Esophagus squamous epithelium (tissue), 5 donors: ENCODE data around the gene KCNMA1. TPM values are rescaled to one million over a fixed set of nuclear protein-coding genes. Genes with fewer than 3 reads are reported as not detected.
A peak's percentile ranks its signal among the peaks of the same experiment; 100 is the strongest.

Experiments used
- DNase-seq: peaks from one replicate; lab custom pipeline; 2025; lab: John Stamatoyannopoulos, UW
- H3K27ac ChIP-seq, 4 donors: fragments of 200-600 bp; sonication (generic); one replicate each; pipeline ENCODE4 v1.5.1; 2016 to 2019; ENCODE audit warnings: mild to moderate bottlenecking in 1 of 4
- H3K27me3 ChIP-seq, 4 donors: fragments of 200-600 bp; sonication (generic); 1 replicate in 3 of 4; 2 replicates in 1 of 4; pipeline versions ENCODE4 v1.5.1 to v1.6.0; 2017 to 2021; ENCODE audit warnings: antibody characterized with exemption in 1 of 4
- H3K36me3 ChIP-seq, 3 donors: fragments of 200-600 bp; sonication (generic); one replicate each; pipeline ENCODE4 v1.5.1; 2016 to 2019
- H3K4me1 ChIP-seq, 3 donors: fragments of 200-600 bp; sonication (generic); one replicate each; pipeline ENCODE4 v1.5.1; 2017 to 2019
- H3K4me3 ChIP-seq, 4 donors: fragments of 200-600 bp; sonication (generic); 1 replicate in 3 of 4; 2 replicates in 1 of 4; pipeline ENCODE4 v1.5.1; 2016 to 2019; ENCODE audit warnings: mild to moderate bottlenecking in 2 of 4, moderate library complexity in 1 of 4
- H3K9me3 ChIP-seq, 3 donors: fragments of 200-600 bp; sonication (generic); one replicate each; pipeline ENCODE4 v1.5.1; 2016 to 2019
- POLR2A ChIP-seq, 4 donors: fragments of 450-650 bp; IDR thresholded peaks; one replicate each; pipeline ENCODE4 v1.6.1; 2017; ENCODE audit warnings: antibody characterized with exemption in 4 of 4, mild to moderate bottlenecking in 4 of 4, moderate library complexity in 3 of 4
- WGBS, 2 donors: methylation state at CpG; one replicate each; pipeline ENCODE4 v1.1.5; 2018; 5-methylcytosine and 5-hydroxymethylcytosine counted together
- intact Hi-C: fragments of 100-400 bp; cut with DNase I; formaldehyde crosslinking; loops from one replicate; pipeline ENCODE4 v1.15.0; 2022
- total RNA-seq, 4 donors: library from RNA; depleted of rRNA; stranded (reverse); fragments of >200 nt; gene quantifications; one replicate each; pipeline ENCODE4 v1.1.0, GENCODE V29; 2016
- TF ChIP-seq, protein P1 (sequence below), 6 experiments: fragments of 450-650 bp in 4 of 6; fragments of 200-600 bp in 2 of 6; sonication (generic) in 2 of 6; IDR thresholded peaks; one replicate each; pipeline ENCODE4 v1.5.1; 2016 to 2019; ENCODE audit warnings: antibody characterized with exemption in 6 of 6, mild to moderate bottlenecking in 4 of 6, moderate library complexity in 4 of 6
- donor health status: DM: yes; HTN: yes; CAD: no.

KCNMA1 gene
- total RNA-seq, 4 donors from 2014 or later, result 7.5 to 74.2 (median 18.0) TPM

DNA sequence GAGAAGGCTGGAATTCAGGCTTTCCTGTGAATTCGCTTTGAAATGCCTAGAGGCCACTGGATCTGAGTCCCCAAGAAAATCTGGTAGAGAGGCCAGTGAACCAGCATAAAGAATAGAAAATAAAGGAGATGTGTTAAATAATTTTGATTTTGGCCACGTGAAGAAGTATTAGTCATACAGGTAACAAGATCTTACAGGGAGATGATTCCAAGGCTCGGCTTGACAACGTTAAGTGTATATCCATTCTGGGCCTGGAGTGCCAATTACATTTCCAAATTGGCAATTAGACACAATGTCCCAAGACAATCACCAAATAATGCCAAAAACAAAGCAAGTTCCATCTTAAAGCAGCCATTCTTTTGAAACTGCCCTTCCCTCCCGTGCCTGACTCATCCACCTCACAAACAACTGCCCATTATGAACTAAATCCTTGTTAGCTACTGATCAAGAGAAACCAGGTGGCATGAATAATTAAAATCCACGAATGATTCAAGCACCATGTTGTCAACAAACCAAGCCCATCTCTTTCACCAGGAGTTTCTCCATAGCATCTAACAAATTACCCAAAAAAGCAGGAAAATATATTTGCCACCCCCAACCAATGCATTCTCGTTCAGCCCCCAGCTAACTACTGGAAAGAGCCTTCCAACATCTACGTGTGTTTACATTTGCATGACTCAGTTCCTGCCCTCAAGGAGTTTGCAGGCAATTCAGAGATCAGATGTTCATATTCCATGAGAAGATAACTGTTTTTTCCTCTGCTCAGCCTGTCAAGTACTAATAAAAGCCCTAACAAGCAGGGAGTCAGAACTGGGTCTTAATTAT, 8.5 kb downstream of the KCNMA1 start:
- peaks cover 0 to 18% (median 0%) of the 10 kb centered on the region in 4 donors for H3K27me3 ChIP-seq
- H3K27ac ChIP-seq, result peak overlapping the region; percentile 27 to 64 (median 50)
- TF ChIP-seq POLR2A (IDR thresholded peaks at IDR 0.05), result no peak
- TF ChIP-seq, protein P1, sequence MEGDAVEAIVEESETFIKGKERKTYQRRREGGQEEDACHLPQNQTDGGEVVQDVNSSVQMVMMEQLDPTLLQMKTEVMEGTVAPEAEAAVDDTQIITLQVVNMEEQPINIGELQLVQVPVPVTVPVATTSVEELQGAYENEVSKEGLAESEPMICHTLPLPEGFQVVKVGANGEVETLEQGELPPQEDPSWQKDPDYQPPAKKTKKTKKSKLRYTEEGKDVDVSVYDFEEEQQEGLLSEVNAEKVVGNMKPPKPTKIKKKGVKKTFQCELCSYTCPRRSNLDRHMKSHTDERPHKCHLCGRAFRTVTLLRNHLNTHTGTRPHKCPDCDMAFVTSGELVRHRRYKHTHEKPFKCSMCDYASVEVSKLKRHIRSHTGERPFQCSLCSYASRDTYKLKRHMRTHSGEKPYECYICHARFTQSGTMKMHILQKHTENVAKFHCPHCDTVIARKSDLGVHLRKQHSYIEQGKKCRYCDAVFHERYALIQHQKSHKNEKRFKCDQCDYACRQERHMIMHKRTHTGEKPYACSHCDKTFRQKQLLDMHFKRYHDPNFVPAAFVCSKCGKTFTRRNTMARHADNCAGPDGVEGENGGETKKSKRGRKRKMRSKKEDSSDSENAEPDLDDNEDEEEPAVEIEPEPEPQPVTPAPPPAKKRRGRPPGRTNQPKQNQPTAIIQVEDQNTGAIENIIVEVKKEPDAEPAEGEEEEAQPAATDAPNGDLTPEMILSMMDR (IDR thresholded peaks at IDR 0.05), result no peak
- H3K4me1 ChIP-seq, result peaks cover 0 to 59% (median 21%) of the 10 kb centered on the region in 3 donors
- H3K36me3 ChIP-seq, result no peaks in the 10 kb centered on the region
- DNase-seq, result no peak
- H3K4me3 ChIP-seq, result no peak overlapping the region
- intact Hi-C loops, result no loop called here
- no peaks in the 10 kb centered on the region for H3K9me3 ChIP-seq
- WGBS, 2 donors, result 23 to 31% methylated on average over 8 of the region's 8 CpGs

DNA sequence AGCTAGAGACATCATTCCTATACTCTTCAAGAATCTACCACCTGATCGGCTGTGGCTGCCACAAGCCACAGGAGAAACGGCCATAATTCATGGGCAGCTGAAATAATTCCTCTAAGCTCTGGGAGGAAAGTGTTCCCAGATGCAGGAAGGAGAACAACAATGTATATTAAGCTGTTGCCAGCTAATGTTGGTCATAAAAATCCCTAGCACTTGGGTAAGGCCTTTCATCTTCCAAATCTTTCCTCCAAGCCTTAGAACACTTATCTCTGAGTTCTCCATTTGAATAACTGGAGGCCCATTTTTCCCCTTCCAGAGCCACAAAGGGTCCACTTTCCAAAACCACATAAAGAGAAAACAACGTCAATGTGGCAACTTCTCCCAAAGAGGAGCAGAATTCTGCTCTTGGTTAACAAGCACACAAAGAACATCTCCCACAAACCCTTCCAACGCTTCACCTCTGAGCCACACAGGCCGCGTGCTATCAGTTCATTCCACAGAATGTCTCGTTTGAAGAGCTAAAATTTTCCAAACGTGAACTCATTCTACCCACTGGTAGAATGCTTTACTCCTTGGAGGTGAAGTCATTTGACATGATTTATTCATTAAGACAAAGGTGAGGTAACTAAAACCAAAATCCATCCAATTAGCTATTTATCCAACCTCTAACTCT, 11.2 kb downstream of the KCNMA1 start:
- H3K27me3 ChIP-seq, result no peaks in the 10 kb centered on the region
- peaks cover 0 to 66% (median 21%) of the 10 kb centered on the region in 3 donors for H3K4me1 ChIP-seq
- H3K27ac ChIP-seq, result no peak overlapping the region
- H3K36me3 ChIP-seq, result no peaks in the 10 kb centered on the region
- no peak for TF ChIP-seq POLR2A (IDR thresholded peaks at IDR 0.05)
- TF ChIP-seq, protein P1 (IDR thresholded peaks at IDR 0.05), result no peak
- WGBS, 2 donors, result 77 to 86% methylated on average over 8 of the region's 8 CpGs
- H3K4me3 ChIP-seq, result no peak overlapping the region
- DNase-seq, result no peak
- H3K9me3 ChIP-seq, result no peaks in the 10 kb centered on the region
- intact Hi-C loops, result no loop called here

DNA sequence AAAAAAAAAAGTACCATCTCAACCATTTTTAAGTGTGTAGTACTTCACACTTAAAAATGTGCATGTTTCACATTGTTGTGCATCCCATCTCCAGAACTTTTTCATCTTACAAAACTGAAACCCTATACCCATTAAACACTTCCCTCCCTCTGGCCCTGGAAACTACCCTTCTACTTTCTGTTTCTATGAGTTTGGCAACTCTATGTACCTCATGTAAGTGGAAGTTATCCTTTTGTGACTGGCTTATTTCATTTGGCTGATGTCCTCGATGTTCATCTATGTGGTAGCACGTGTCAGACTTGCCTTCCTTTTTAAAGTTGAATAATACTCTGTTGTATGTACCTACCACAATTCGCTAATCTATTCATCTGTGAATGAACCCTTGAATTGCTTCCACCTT, 12.2 kb downstream of the KCNMA1 start:
- Histone ChIP-seq H3K4me3 (no peak overlapping the region), H3K9me3 (no peaks in the 10 kb centered on the region), H3K4me1 (peaks cover 0 to 62% (median 16%) of the 10 kb centered on the region in 3 donors), H3K36me3 (no peaks in the 10 kb centered on the region), H3K27ac (no peak overlapping the region), H3K27me3 (no peaks in the 10 kb centered on the region)
- no peak for TF ChIP-seq POLR2A (IDR thresholded peaks at IDR 0.05)
- TF ChIP-seq, protein P1 (IDR thresholded peaks at IDR 0.05), result no peak
- 34 to 35% methylated on average over 3 of the region's 3 CpGs for WGBS, 2 donors
- no peak for DNase-seq
- intact Hi-C loops, result no loop called here

DNA sequence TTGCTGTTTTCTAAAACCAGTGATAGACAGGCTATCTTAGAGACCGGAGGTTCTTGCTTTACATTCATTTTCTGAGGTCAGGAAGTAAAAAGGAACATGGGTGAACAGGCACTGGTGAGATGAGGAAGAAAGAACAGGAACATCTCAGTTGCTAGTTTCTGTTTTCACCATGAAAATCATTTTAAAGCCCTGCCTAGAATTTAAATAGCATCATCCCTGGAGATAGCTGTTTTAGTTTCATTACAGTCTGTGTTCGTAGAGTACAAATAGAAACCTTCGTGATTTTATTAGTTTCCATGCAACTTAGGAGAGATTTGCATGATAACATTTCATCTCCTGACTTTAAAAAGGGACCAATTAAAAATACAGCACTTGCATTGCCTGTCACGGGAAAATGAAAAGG, 14.7 kb downstream of the KCNMA1 start:
- Histone ChIP-seq H3K36me3 (no peaks in the 10 kb centered on the region), H3K9me3 (no peaks in the 10 kb centered on the region), H3K4me1 (peaks cover 0 to 40% (median 0%) of the 10 kb centered on the region in 3 donors), H3K27ac (peak overlapping the region in 3 of 4 donors; percentile 14 to 45 (median 26)), H3K27me3 (no peaks in the 10 kb centered on the region), H3K4me3 (peak overlapping the region in 1 of 4 donors; percentile 7)
- TF ChIP-seq POLR2A (IDR thresholded peaks at IDR 0.05), result no peak
- TF ChIP-seq, protein P1 (IDR thresholded peaks at IDR 0.05), result no peak
- intact Hi-C loops, result no loop called here
- WGBS, 2 donors, result 34 to 36% methylated on average over 4 of the region's 4 CpGs
- no peak for DNase-seq

DNA sequence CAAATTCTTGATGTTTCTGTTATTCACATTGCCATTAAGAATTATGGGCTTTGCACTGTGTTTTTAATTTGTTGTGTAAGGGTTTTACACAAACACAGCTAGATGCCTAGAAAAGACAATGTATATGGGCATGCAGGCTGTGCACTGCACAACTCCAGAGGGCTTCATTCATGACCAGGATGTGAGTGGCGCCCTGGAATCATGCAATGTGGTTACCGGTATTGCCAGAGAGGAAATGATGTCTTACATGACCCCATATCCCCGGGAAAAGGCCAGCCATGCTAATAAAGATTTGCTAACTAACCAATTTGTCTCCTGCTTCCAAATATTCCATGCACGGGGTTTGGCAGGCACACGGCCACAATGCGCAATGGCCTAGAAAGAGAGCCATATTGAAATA, 16.9 kb downstream of the KCNMA1 start:
- 80 to 87% methylated on average over 6 of the region's 6 CpGs for WGBS, 2 donors
- intact Hi-C loops, result no loop called here
- Histone ChIP-seq H3K27me3 (peaks cover 0 to 4% (median 0%) of the 10 kb centered on the region in 4 donors), H3K4me3 (no peak overlapping the region), H3K27ac (peak overlapping the region in 1 of 4 donors; percentile 13), H3K9me3 (no peaks in the 10 kb centered on the region), H3K36me3 (no peaks in the 10 kb centered on the region), H3K4me1 (peaks cover 0 to 52% (median 2%) of the 10 kb centered on the region in 3 donors)
- DNase-seq, result no peak
- TF ChIP-seq POLR2A (IDR thresholded peaks at IDR 0.05), result no peak
- TF ChIP-seq, protein P1 (IDR thresholded peaks at IDR 0.05), result no peak
